HepG2 (cell line): Measurements from ENCODE around the gene AKAP7. TPM values are rescaled to one million over a fixed set of nuclear protein-coding genes. Genes with fewer than 3 reads are reported as not detected.

Experiments
- ATAC-seq: fragments of 200-7000 bp; cut with Tn5 transposase; 3 replicates; pipeline ENCODE4 v1.9.1; 2020; ENCODE audit warnings: mild to moderate bottlenecking, moderate library complexity
- BruUV-seq: library from RNA; stranded (reverse); fragments of 400-500 nt; replicated peaks from 2 replicates; lab custom pipeline; 2021; lab: Mats Ljungman, UMichigan
- CTCF ChIA-PET: fragments of 300-600 bp; formaldehyde crosslinking; extraction: SDS; loops from one replicate; lab custom pipeline; 2021; ENCODE audit warnings: low total read pairs, inconsistent platforms, low intra/inter-chr PET ratio; lab: Yijun Ruan, JAX
- POLR2A ChIA-PET: fragments of 350-600 bp; sonication (Branson Sonifier 250); formaldehyde crosslinking; loops from one replicate; lab custom pipeline; 2020; ENCODE audit warnings: antibody characterized with exemption, inconsistent platforms; lab: Yijun Ruan, JAX
- DNase-seq: peaks from one replicate; pipeline ENCODE4 v3.0.0-alpha.2; 2015; ENCODE audit warnings: low spot score
- FAIRE-seq: peaks from 3 replicates; lab custom pipeline; 2011; peaks lifted over from hg19 to GRCh38; lab: Jason Lieb, UNC
- H2AFZ ChIP-seq: one replicate; pipeline ENCODE4 v1.6.1; 2011; ENCODE audit warnings: low read length, inconsistent platforms
- H3K27ac ChIP-seq: fragments of 300-600 bp; 3 replicates; pipeline ENCODE4 v1.8.0; 2011; ENCODE audit warnings: mixed run types, mild to moderate bottlenecking, mixed read lengths, low read length, inconsistent platforms; ENCODE audit not compliant: insufficient read depth; ENCODE audit errors: extremely low read length
- H3K27me3 ChIP-seq, 2 experiments: fragments of 200-600 bp in 1 of 2; 2 replicates in 1 of 2; 3 replicates in 1 of 2; pipeline versions ENCODE4 v1.6.0 to v1.8.0; 2011; ENCODE audit warnings: low read length in 2 of 2, mild to moderate bottlenecking in 2 of 2, moderate library complexity in 2 of 2, inconsistent platforms in 1 of 2; ENCODE audit not compliant: insufficient read depth in 2 of 2, control insufficient read depth in 1 of 2
- H3K36me3 ChIP-seq, 2 experiments: fragments of 200-600 bp in 1 of 2; replicated peaks in 1 of 2; 2 replicates in 1 of 2; 3 replicates in 1 of 2; pipeline versions ENCODE4 v1.5.1 to v1.8.0; 2011; ENCODE audit warnings: low read length in 2 of 2, inconsistent platforms in 1 of 2; ENCODE audit not compliant: insufficient read depth in 2 of 2, control insufficient read depth in 1 of 2
- H3K4me1 ChIP-seq: 2 replicates; pipeline ENCODE4 v1.5.1; 2012; ENCODE audit warnings: low read length, inconsistent platforms; ENCODE audit not compliant: insufficient read depth
- H3K4me2 ChIP-seq: 2 replicates; pipeline ENCODE4 v1.6.0; 2011; ENCODE audit warnings: low read depth, low read length, inconsistent platforms
- H3K4me3 ChIP-seq, 3 experiments: fragments of 200-600 bp in 1 of 3; sonication (generic), shearing (Covaris generic) in 1 of 3; replicated peaks in 1 of 3; 2 replicates each; pipeline ENCODE4 v1.5.1; 2011 to 2016; ENCODE audit warnings: low read length in 3 of 3, inconsistent platforms in 2 of 3, low read depth in 2 of 3, mild to moderate bottlenecking in 2 of 3, control low read depth in 1 of 3, mixed read lengths in 1 of 3; ENCODE audit not compliant: insufficient read depth in 1 of 3
- H3K79me2 ChIP-seq: one replicate; pipeline ENCODE4 v1.6.1; 2011; ENCODE audit warnings: low read length, inconsistent platforms; ENCODE audit not compliant: insufficient read depth
- H3K9ac ChIP-seq: 2 replicates; pipeline ENCODE4 v1.6.0; 2011; ENCODE audit warnings: mild to moderate bottlenecking, low read depth, low read length, inconsistent platforms; ENCODE audit not compliant: insufficient read depth
- H3K9me3 ChIP-seq: 2 replicates; pipeline ENCODE4 v1.5.1; 2012; ENCODE audit warnings: mild to moderate bottlenecking, low read length
- H4K20me1 ChIP-seq: 2 replicates; pipeline ENCODE4 v1.6.0; 2011; ENCODE audit warnings: inconsistent platforms, mild to moderate bottlenecking, low read length, moderate library complexity; ENCODE audit not compliant: insufficient read depth
- AHR ChIP-seq: IDR thresholded peaks from 2 replicates; pipeline ENCODE4 v1.6.1; 2018; ENCODE audit warnings: missing genetic modification reagents, missing compliant biosample characterization
- ELF4 ChIP-seq: sonication (generic); formaldehyde crosslinking; IDR thresholded peaks from 2 replicates; pipeline ENCODE4 v1.5.0; 2020; ENCODE audit warnings: missing genetic modification reagents, mild to moderate bottlenecking, moderate library complexity, borderline replicate concordance
- GABPB1 ChIP-seq: IDR thresholded peaks from 2 replicates; pipeline ENCODE4 v1.6.1; 2016; ENCODE audit warnings: mild to moderate bottlenecking, missing genetic modification reagents, moderate library complexity, missing compliant biosample characterization
- HDAC6 ChIP-seq: fragments of 200-600 bp; sonication (generic); IDR thresholded peaks from 2 replicates; pipeline ENCODE4 v1.7.0; 2017; ENCODE audit warnings: mild to moderate bottlenecking, antibody characterized with exemption, low read length, low read depth
- KLF6 ChIP-seq: IDR thresholded peaks from 2 replicates; pipeline ENCODE4 v1.8.0; 2016; ENCODE audit warnings: missing biosample characterization, missing genetic modification reagents
- MAFK ChIP-seq, 2 experiments: IDR thresholded peaks in 1 of 2; conservative IDR thresholded peaks in 1 of 2; 2 replicates each; pipeline ENCODE4 v1.6.1; 2011; ENCODE audit warnings: improper control_type of control experiment in 2 of 2, low read length in 2 of 2
- MEIS2 ChIP-seq: sonication (generic); formaldehyde crosslinking; IDR thresholded peaks from 2 replicates; pipeline ENCODE4 v1.9.0; 2021; ENCODE audit warnings: mild to moderate bottlenecking, missing genetic modification reagents
- ZFX ChIP-seq: sonication (generic); formaldehyde crosslinking; IDR thresholded peaks from 2 replicates; pipeline ENCODE4 v1.4.0; 2020; ENCODE audit warnings: mild to moderate bottlenecking, low read depth, missing genetic modification reagents, moderate library complexity
- ZNF569 ChIP-seq: sonication (generic); formaldehyde crosslinking; IDR thresholded peaks from 2 replicates; pipeline ENCODE4 v1.5.0; 2020; ENCODE audit warnings: mild to moderate bottlenecking, missing genetic modification reagents, moderate library complexity, borderline replicate concordance
- ZNF747 ChIP-seq: sonication (generic); formaldehyde crosslinking; IDR thresholded peaks from 2 replicates; pipeline ENCODE4 v1.8.1; 2023; ENCODE audit warnings: missing genetic modification reagents, mild to moderate bottlenecking, borderline replicate concordance
- WGBS: methylation state at CpG from one replicate; pipeline ENCODE4 v1.1.6; 2017; ENCODE audit warnings: low lambda C conversion rate; 5-methylcytosine and 5-hydroxymethylcytosine counted together
- in situ Hi-C: cut with HindIII; loops from 2 replicates; pipeline ENCODE4 v1.10.0; 2017; ENCODE audit warnings: low pct_unique_long_range_greater_than_20kb; ENCODE audit not compliant: extremely low pct_ligation_motif_present
- intact Hi-C: fragments of 100-400 bp; cut with micrococcal nuclease; formaldehyde crosslinking; loops from one replicate; pipeline ENCODE4 v1.10.0; 2022; ENCODE audit not compliant: unreplicated experiment
- polyA plus RNA-seq, 8 experiments: library from polyadenylated mRNA; depleted of rRNA in 3 of 8; stranded (reverse) in 7 of 8; unstranded in 1 of 8; fragments of >200 nt; fragmentation: Illumina TruSeq in 4 of 8; extraction: Trizol in 4 of 8; gene quantifications; 2 replicates each; pipeline versions ENCODE4 v1.2.1 to v1.2.3, GENCODE V29; 2011 to 2016; ENCODE audit warnings: low read depth in 4 of 8, missing spikeins in 1 of 8, mixed read lengths in 1 of 8; ENCODE audit not compliant: insufficient read depth in 1 of 8
- total RNA-seq, 5 experiments: library from RNA; depleted of rRNA; stranded (reverse); fragments of >200 nt; fragmentation: Illumina TruSeq; extraction: Trizol; gene quantifications; 2 replicates each; pipeline ENCODE4 v1.2.3, GENCODE V29; 2016; ENCODE audit warnings: low read depth in 1 of 5
- TF ChIP-seq, protein P1 (sequence below): IDR thresholded peaks from 2 replicates; pipeline ENCODE4 v1.6.1; 2016; ENCODE audit warnings: control low read depth
- TF ChIP-seq, protein P2 (sequence below): sonication (generic); formaldehyde crosslinking; IDR thresholded peaks from 2 replicates; pipeline ENCODE4 v1.5.1; 2020; ENCODE audit warnings: missing genetic modification reagents, mild to moderate bottlenecking, borderline replicate concordance
- TF ChIP-seq, protein P3 (sequence below): IDR thresholded peaks from 2 replicates; pipeline ENCODE4 v1.6.1; 2012; ENCODE audit warnings: low read depth, low read length, improper control_type of control experiment
- TF ChIP-seq, protein P4 (sequence below): sonication (generic); formaldehyde crosslinking; IDR thresholded peaks from 2 replicates; pipeline ENCODE4 v1.4.0; 2020; ENCODE audit warnings: missing genetic modification reagents, mild to moderate bottlenecking, borderline replicate concordance

The AKAP7 gene
- total and polyA plus RNA-seq, 2 of the 13 experiments (the other 11 are each of a cell fraction or from before 2014, with no cell fraction given): 3.6 to 11.7 TPM

DNA sequence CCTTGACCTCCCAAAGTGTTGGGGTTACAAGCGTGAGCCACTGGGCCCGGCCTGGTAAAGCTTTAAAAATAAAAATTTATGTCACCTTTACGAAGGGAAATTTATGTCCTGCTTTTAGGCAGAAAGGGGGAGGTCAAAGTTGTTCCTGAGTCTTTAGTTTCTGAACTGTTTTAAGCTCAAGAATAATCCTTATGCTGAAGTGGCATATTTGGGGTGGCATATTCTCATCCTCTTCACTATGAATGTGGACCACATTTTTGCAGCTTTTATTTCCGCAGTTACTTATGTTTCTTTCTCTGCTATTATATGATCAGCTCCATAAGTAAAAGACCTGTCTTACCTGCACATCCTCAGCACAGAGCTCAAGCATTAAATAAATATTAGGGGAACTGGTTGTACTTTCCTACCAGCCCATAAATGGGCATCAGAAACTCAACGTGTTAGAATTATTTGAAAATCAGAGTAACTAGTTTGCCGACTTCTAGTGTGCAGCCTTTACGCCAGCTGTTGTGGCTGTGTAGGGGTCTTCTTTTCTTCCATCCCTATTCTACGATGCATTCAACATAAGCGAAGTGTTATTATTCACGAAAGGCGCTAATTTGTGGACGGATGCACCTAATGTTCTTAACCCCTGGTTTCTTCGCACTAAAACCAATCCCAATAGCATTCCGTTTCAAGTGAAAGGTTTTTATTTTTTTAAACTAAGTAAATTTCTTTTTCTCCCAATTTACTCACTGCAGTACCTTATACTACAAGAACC is 867 bp upstream of the AKAP7 start (continued):
- 0 out of 2 replicates have a peak, but pooled peaks have one; percentile 3 for TF ChIP-seq ZNF569 (CRISPR knock-in tag)
- TF ChIP-seq MAFK (conservative IDR thresholded peaks at IDR 0.05 in 1 of 2, IDR thresholded peaks at IDR 0.05 in 1 of 2; ENCODE audit: low read length in 2 of 2): peak; percentile 50 to 54; a peak in 3 of 4 replicates

DNA sequence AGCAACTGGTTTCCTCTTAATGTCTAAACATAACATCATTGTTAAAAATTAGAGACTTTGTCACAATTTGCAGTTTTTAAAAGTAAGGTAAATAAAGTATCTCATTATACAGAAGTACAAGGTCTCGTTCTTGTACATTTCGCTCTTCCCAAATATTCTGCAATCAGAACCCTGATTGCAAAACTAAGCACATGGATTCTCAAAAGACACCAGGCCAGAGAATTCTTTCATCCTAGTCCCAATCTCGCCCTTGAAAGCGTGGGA is 355 bp upstream of the AKAP7 start:
- Histone ChIP-seq H3K9me3 (no peaks in the 10 kb centered on the region), H3K27me3 (no peaks in the 10 kb centered on the region; a peak in 1 of 5 replicates), H3K4me1 (peaks cover 33% of the 10 kb centered on the region), H3K4me2 (peak overlapping the region; percentile 89), H2AFZ (peak overlapping the region; percentile 68), H3K9ac (peak overlapping the region; percentile 88), H3K36me3 (no peaks in the 10 kb centered on the region), H3K27ac (peak overlapping the region; percentile 91), H4K20me1 (no peaks in the 10 kb centered on the region), H3K79me2 (no peaks in the 10 kb centered on the region), H3K4me3 (peak overlapping the region; percentile 65 to 86 (median 83))
- intact Hi-C loops: no loop called here
- FAIRE-seq: no peak
- DNase-seq: no peak
- ATAC-seq: no peak
- ChIA-PET CTCF (no interaction called here), POLR2A (no interaction called here)
- in situ Hi-C loops: no loop called here
- WGBS: 0% methylated on average over 4 of the region's 4 CpGs
- BruUV-seq: no TSS peak
- TF ChIP-seq, protein P1, sequence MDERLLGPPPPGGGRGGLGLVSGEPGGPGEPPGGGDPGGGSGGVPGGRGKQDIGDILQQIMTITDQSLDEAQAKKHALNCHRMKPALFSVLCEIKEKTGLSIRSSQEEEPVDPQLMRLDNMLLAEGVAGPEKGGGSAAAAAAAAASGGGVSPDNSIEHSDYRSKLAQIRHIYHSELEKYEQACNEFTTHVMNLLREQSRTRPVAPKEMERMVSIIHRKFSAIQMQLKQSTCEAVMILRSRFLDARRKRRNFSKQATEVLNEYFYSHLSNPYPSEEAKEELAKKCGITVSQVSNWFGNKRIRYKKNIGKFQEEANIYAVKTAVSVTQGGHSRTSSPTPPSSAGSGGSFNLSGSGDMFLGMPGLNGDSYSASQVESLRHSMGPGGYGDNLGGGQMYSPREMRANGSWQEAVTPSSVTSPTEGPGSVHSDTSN (CRISPR knock-in tag): no peak
- TF ChIP-seq KLF6 (CRISPR knock-in tag): no peak
- no peak for TF ChIP-seq AHR (CRISPR knock-in tag)
- TF ChIP-seq, protein P2, sequence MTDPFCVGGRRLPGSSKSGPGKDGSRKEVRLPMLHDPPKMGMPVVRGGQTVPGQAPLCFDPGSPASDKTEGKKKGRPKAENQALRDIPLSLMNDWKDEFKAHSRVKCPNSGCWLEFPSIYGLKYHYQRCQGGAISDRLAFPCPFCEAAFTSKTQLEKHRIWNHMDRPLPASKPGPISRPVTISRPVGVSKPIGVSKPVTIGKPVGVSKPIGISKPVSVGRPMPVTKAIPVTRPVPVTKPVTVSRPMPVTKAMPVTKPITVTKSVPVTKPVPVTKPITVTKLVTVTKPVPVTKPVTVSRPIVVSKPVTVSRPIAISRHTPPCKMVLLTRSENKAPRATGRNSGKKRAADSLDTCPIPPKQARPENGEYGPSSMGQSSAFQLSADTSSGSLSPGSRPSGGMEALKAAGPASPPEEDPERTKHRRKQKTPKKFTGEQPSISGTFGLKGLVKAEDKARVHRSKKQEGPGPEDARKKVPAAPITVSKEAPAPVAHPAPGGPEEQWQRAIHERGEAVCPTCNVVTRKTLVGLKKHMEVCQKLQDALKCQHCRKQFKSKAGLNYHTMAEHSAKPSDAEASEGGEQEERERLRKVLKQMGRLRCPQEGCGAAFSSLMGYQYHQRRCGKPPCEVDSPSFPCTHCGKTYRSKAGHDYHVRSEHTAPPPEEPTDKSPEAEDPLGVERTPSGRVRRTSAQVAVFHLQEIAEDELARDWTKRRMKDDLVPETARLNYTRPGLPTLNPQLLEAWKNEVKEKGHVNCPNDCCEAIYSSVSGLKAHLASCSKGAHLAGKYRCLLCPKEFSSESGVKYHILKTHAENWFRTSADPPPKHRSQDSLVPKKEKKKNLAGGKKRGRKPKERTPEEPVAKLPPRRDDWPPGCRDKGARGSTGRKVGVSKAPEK: no peak
- TF ChIP-seq GABPB1 (CRISPR knock-in tag): no peak
- TF ChIP-seq ELF4 (CRISPR knock-in tag): no peak
- TF ChIP-seq, protein P3, sequence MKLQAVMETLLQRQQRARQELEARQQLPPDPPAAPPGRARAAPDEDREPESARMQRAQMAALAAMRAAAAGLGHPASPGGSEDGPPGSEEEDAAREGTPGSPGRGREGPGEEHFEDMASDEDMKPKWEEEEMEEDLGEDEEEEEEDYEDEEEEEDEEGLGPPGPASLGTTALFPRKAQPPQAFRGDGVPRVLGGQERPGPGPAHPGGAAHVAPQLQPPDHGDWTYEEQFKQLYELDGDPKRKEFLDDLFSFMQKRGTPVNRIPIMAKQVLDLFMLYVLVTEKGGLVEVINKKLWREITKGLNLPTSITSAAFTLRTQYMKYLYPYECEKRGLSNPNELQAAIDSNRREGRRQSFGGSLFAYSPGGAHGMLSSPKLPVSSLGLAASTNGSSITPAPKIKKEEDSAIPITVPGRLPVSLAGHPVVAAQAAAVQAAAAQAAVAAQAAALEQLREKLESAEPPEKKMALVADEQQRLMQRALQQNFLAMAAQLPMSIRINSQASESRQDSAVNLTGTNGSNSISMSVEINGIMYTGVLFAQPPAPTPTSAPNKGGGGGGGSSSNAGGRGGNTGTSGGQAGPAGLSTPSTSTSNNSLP: no peak
- no peak for TF ChIP-seq ZFX (CRISPR knock-in tag)
- no peak for TF ChIP-seq HDAC6
- TF ChIP-seq, protein P4, sequence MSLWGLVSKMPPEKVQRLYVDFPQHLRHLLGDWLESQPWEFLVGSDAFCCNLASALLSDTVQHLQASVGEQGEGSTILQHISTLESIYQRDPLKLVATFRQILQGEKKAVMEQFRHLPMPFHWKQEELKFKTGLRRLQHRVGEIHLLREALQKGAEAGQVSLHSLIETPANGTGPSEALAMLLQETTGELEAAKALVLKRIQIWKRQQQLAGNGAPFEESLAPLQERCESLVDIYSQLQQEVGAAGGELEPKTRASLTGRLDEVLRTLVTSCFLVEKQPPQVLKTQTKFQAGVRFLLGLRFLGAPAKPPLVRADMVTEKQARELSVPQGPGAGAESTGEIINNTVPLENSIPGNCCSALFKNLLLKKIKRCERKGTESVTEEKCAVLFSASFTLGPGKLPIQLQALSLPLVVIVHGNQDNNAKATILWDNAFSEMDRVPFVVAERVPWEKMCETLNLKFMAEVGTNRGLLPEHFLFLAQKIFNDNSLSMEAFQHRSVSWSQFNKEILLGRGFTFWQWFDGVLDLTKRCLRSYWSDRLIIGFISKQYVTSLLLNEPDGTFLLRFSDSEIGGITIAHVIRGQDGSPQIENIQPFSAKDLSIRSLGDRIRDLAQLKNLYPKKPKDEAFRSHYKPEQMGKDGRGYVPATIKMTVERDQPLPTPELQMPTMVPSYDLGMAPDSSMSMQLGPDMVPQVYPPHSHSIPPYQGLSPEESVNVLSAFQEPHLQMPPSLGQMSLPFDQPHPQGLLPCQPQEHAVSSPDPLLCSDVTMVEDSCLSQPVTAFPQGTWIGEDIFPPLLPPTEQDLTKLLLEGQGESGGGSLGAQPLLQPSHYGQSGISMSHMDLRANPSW: 0 out of 2 replicates have a peak, but pooled peaks have one; percentile 36
- TF ChIP-seq MEIS2 (CRISPR knock-in tag): no peak
- TF ChIP-seq ZNF747 (CRISPR knock-in tag): no peak
